ENCODE measurements around the gene ATF4.

DNA sequence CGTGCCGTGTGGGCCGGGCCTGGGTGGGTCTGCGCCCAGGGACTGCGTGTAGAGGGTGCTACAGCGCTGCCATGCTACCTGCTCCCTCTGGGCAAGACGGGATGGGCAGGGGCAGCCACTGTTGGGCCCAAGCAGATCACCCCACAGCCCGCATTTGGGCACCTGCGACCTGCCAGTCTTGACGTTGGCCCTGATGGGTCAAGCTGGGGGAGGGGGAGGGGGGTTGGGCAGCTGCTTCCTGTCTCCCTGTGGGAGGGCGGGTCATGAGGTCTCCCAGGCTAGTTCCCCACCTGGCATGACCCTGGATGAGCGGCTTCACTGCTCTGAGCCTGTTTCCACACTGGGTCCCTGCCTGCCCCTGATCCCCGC lies 15.0 kb downstream of the ATF4 start:
- TF ChIP-seq POLR2AphosphoS5 (IDR thresholded peaks at IDR 0.05; ENCODE audit: low read depth, low read length) (no peak), TAF1 (IDR thresholded peaks at IDR 0.05; ENCODE audit: borderline replicate concordance, insufficient read depth, low read length) (no peak), SIN3A (IDR thresholded peaks at IDR 0.05; ENCODE audit: borderline replicate concordance, insufficient read depth, low read length) (no peak)
